GM19397 (cell line): ENCODE results near the gene SIK1.
"Not testable (repeated sequence)": the region's sequence is repeated elsewhere in the genome, so short reads cannot be mapped to it uniquely, and the experiment has no call there.

Source experiments
- ATAC-seq: cut with Tn5 transposase; IDR thresholded peaks from one replicate; pipeline ENCODE4 v1.9.1; 2021; ENCODE audit warnings: mild to moderate bottlenecking, moderate library complexity; ENCODE audit not compliant: unreplicated experiment

SIK1 gene

DNA sequence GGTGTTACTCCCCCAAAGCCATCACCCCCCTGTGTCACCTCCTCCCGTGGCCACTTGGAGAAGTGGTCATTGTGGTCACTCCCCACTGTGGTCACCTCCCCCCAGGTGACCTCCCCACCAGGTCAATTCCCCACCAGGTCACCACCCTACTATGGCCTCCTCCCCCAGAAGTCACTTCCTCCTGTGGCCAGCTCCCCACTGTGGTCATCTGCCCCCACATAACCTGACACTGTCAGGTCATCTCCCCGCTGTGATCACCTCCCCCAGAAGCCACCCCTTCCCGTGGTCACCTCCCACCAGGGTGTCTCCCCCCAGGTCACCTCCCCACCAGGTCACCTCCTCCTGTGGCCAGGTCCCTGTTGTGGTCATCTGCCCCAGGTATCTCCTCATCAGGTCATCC, 28.9 kb downstream of the SIK1 start:
- not testable (repeated sequence) for ATAC-seq

DNA sequence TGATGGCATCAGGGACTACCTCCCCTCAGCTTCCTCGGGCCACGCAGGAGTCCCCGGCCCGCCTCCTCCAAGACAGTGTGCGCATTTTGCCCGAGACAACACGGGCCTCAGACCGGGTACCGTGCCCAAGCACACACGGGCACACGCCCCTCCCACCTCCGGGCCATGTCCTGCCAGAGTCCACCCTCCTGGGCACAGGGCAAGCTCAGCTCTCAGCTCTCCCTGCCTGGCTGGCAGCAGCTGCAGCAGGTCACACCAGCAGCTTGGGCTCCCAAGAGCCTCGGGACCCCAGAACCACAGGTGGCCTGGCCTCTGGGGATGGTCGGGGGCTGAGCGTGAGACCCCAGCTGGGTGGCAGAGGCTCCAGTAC, 29.5 kb downstream of the SIK1 start:
- not testable (repeated sequence) for ATAC-seq

DNA sequence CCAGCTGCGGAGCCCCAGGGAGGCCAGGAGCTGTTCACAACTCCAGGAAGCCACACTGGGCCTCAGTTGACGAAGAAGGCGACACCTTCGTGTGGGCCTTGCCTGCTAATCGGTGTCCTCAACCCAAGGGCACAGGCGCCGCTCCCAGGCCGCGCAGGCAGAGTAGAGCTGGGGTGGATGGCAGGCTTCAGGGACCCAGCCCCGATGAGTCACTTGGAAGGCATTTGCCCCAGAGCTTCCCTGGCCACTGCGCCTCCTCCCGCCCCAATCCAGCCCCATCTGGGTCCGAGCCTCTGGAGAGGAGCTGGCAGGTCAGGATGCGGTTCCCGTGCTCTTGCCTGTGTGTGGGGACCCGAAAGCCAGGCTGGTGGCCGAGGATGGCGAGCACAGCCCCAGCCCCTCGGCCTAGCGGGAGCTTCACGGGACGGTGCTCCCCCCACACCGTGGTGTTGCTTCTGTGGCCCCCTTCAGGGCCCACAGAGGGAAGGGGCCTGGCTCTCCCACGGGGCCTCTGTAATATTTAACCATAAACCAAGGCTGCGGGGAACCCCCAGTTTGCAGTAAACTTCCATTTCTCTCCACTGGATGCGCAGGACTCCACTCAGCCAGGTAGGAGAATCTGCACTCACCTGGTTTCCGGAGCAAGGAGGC, 30.0 kb downstream of the SIK1 start:
- ATAC-seq = not testable (repeated sequence)

DNA sequence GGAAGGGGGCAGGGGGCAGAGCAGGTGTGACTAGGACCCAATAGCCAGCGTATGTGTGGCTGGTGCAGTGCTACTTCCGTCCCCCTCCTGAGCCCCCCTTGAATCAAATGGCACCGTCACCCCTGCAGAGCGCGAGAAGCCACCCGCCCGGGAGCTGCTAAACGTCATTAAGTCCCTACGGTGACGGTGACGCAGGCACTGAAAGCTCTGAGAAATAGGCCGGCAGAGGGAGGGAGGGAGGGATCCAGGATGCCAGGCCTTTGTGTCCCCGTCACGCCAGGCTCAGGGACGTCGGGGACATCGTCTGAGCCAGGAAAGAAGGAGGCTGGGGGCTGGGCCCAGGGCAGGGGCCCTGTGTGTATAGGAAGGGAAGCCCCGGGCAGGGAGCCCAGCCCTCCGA, 43.6 kb downstream of the SIK1 start:
- ATAC-seq = not testable (repeated sequence)

DNA sequence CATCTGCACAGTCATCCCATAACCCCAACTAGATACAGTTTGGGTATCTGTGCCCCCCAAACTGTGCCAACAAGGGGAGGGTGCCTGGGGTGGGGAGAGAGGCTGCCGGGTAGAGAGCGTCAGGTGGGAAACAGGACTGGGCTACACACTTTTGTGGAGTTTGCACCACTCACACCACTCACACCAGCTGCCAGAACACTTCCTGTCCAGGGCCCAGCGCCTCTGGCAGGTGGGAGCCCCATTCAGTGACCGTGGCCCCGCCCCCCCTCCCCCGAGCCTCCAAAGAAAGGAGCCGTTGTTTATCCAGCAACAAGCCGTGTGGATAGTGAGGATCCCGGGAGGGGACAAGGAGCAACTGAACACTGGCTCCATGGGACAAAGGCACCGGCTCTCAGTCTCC, 44.0 kb downstream of the SIK1 start:
- ATAC-seq = not testable (repeated sequence)

DNA sequence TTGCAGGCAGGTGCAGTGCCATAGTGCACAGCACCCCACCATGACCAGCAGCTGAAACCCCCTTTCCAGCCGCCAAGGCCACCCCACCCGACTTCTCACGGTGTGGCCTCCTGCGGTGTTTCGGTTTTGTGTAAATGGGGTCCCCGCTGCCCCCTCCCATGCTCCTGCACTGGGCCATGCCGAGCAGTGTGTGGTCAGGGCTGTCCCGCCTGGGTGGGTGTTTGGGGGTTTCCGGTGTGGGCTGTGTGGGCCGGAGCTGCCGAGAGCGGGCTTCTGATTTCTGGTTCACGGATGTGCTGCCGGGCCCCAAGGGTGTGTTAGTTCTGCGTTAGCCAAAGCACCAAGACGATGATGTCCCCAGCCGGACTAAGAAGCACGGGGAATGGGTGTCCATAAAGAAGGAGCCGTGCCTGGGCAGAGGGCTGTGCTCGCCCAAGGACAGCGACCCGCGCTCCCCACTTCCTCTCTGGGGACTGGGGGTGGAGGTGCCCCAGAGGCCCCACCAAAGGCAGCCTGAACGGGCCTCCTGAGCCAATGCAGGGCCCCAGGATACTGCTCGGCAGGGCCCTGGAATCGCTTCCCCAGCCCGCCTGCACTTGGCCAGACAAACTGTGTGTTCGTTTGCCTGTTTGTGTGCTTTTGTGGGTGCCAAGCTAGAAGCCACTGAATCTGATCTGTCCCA, 45.9 kb downstream of the SIK1 start:
- not testable (repeated sequence) for ATAC-seq

DNA sequence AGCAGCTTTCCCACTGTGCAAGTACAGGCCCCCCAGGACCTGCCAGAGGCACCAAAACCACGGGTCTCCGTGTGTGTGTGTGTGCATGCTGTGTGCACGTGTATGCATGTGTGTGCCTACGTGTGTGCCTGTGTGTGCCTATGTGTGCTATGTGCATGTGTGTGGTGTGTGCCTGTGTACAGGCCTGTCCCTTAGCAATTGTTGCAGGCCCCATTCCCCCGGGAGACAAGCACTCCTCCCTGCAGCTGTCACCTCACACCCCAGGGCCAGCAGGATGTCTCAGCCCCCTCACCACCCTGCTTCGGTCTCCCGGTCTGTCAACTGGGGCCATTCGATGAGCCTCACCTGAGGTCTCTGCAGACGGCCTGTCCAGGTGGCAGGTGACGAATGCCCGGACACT, 46.6 kb downstream of the SIK1 start:
- not testable (repeated sequence) for ATAC-seq

DNA sequence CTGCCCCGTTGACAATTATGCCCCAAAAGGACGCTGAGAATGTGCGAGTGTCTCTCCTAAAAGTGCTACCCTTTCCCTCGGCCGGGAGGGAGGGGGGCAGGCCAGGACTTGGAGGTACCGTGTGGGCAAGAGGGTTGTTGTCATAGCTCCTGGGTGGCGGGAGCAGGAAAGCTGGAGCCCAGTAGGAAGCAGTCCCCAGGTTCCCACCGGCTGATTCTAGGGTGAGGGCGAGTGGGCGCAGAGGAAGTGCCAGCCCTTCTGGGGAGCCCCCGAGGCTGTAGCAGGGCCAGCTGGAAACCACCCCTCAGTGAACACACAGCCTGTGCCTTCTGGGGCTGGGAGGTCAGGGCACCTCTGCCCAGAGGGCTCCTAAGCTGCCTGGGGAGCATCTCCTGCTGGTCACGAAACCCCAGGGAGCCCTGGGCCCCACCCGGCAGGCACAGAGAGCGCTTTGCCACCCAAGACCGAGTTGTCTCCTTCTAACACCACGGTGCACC, 47.3 kb downstream of the SIK1 start:
- not testable (repeated sequence) for ATAC-seq

DNA sequence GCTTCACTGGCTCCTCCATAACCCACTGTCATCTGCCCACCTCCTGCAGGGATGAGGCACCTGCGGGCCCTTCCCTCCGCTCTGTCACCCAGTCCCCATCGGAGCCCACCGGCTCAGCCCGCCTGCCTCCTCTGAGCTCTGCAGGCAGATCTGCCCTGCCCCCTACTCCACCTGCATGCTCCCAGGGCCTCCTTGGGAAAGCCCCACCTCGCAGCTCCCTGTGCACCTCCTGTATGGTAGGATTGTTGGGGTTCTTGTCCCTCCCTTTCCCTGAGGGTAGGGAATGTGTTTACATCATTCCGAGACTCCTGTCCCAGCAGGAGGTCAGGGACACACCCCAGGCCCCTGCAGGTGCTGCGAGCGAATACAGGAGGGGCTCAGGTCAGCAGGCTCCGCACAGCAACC, 50.5 kb downstream of the SIK1 start:
- ATAC-seq = no peak

DNA sequence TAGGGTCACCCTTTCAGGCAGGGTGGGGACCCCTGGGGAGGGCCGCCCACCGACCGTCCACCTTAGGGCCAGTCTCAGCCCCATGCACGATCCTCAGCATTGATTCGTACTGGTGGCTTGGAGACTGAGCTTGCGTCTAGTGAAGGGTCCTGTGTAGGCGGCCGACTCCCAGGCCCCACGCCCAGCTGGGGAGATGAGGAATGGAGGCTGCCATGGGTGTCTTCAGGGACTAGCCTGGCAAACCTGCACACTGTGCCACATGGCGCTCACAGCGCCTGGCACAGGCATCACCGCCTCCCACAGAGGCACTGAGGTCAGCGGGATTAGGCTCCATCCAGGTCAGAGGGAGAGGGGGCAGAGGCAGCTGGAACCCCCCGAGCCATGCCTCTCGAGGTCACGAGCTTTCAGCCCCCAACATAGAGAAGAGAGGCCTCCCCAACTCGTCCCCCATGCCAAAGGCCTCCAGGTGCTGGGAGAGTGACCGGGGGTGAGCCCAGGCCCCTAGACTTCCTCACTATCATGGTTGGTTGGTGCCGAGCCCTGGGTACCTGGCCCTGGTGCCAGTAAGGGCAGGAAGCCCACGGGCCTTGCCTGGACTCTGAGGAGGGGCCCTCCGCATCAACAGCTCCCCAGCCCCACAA, 51.0 kb downstream of the SIK1 start:
- ATAC-seq = no peak

DNA sequence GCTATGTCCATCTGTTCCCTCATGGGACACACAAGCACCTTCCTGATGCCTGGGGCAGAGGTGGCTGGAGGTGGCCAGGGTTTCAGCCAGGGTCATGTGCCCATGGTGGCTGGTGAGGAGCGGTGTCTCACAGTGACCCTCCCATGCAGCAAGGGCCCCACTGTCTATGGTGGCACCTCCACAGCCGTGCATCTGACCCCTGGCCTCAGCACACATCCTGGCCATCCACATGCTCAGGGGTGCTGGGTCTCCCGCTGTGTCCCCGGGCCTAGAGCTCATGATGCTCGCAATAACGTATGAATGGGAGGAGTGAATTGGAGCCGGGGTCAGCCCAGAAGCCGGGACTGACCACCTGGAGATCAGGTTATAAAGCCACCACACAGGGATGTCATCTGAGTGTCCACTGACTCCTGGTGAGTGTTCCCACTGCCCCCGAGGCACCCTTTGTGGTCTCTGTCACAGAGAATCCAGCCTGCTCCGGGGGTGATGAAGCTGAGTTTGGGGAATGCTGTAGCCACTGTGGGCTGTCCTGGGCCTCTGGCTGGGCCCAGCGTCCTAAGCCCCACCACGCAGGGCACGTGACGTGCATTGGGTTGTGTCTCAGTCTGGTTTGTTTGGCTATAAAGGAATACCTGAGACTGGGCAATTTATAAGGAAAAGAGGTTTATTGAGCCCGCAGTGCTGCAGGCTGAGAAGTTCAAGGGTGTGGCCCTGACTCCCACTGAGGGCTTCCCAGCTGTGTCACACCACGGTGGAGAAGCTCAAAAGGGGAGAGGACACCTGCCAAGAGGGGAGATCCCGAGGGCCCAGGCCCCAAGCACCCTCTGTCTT, 51.7 kb downstream of the SIK1 start:
- ATAC-seq = no peak

DNA sequence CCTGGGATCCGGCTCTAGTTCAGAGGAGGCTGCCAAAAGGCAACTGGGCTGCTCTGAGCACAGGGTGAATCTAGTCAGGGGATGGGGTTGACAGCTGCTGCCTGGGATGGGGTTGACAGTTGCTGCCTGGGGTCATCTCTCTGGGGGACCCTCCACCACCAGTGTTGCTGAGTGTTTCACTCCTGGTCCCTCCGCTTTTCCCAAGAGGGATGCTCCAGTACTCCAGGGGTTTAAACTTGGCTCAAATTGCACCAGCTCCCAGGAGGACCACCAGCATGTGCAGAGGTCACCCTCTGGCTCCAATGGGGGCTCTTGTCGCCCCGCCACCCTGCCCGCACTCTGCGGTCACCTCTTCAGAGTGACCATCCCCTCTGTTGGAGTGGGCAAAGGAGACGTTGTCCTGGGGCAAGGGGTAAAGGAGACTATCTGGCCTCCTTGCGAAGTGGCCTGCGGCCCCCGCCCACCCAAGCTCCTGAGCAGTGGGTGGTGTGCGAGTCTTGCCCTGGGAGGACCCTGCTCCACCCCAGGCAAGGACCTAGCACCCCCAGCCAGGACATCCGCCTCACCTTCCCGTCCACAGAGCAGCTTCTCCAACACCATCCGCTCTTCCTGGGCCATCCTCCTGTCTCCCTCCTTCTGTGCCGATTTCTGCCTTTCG, 52.6 kb downstream of the SIK1 start:
- no peak for ATAC-seq

DNA sequence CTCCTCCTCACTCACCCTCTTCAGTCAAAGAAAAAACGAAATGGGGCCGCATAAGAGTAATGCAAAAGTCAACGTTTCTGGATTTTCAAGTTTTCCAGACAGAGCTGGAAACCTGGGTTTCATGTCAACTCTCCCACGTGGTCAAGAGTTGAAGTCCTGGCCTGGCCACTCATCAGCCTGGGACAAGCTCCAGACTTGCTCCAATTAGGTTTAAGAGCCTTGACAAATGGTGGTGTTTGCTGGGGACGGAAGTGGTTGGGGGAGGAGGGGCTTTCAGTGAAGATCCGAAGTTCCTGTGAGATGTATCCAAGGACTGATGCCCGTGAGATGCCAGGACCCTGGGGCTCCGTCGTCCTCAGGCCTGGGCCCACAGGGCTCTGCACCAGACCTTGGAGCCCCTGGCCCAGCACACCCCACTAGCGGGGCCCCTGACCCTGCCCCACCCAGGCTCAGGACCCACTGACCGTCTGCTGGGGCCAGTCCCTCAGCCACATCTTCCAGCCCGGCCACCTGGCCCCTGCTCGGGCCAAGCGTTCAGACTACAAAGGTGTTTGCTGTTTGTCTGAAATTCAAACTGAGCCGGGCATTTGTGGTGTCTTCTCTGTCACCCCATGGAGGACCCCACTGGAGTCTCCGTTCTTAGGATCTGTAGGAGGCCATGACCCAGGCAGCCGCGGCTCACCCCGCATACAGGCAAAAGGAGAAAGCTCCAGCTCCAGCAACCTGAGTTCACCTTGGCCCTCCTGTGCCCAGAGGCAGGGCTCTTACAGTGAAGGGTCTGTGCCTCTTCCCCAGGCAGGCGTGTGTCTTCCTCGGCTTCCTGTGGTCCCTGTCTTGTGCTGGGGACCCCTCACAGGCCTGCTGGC, 53.3 kb downstream of the SIK1 start:
- no peak for ATAC-seq

DNA sequence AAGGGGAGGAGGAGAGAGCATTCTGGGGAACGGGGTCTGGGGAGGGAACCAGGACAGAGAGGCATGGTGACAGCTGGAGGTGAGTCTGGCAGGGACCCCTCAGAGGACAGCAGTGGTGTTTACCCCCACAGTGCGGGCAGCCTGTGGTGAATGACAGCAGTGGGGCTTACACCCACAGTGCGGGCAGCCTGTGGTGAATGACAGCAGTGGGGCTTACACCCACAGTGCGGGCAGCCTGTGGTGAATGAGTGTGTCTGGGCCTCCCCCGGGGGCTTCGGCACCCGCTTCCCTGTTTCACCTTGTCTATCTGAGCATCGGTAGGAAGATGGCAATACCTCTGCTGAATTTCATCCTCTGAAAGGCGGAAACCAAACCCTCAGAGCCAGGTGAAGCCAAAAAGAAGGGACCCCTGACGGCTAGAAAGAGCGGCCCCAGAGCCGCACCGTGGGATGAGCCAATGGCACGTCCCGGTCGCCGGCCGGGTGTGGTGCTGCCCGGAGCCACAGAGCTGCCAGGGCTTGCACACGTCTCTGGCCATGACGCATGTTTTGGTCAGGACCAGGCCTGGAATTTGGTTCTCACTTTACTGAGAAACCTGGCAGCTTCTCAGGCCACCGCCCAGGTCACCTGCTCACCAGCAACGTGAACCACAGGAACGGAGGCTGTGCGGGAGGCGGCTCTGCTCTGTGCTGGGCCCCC, 54.1 kb downstream of the SIK1 start:
- no peak for ATAC-seq

DNA sequence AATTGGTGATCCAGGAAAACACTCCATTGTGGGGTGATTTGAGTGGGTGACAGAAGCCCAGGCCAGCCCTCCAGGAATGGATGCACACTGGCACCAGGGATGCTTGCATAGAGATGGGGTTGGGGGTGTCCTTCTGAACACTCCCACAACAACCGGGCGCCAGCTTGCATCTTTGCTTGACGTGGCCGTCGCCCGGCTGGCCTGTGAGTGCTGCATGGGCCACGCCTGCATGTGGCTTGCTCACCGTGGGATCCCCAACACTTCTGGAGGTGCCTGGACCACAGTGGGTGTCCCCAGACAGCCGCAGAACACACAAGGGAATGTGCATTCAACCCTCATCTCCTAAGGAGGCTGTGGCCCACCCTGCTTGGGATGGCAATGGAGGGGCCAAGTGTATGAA, 55.1 kb downstream of the SIK1 start:
- ATAC-seq = no peak

DNA sequence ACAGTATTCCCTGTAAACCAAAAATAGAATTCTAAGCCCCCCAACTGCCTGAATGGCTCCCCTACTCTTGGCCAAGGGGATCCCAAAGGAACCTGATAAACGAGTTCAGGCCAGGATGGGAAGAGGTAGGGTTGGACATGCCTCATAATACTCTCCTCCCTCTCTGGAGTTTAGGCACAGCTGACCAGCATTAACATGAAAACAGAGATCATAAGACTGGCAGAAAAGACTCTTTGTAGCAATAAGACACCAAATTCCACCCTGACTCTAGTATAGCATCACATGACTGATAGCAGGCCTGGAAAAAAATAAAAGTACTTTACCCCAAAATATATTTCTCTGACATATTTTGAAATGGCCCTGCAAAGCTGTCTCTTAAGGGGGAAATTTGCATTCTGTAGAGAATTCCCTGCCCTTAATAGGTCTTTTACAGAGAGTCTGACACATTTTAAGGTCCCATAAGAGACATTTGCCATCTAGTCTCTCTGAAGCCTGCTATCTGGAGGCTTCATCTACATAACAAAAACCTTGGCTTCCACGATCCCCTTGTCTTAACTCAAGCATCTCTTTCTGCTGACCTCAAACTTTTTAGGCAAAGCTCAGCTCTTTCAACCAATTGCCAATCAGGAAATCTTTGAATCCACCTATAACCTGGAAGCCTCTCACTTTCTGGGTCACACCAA, 55.9 kb downstream of the SIK1 start:
- no peak for ATAC-seq

DNA sequence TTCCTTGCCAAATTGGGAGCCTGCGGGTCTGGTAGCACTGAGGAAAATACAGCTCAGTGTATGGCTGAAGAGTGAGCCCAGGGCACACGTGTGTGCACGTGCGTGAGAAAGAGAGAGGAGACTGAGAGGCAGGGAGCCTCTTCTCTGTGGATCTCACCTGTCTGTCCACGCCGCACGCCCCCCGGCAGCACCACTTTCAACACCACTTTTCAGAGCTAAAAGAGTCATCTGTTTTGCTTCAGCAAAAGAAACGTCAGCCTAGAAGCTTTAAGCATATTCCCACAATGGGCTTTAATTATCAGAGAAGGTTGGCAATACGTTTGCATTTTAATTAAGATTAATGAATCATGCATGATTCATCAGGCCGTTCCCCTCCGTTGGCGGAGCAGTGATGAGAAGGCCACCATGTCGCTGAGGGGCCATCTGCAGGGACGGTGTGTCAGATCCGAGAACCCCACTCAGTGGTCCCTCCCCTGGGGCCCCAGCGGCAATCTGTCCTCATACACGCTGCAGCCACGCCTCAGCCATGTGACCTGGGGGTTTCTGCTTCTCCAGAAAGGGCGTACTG, 56.8 kb downstream of the SIK1 start:
- ATAC-seq = no peak

DNA sequence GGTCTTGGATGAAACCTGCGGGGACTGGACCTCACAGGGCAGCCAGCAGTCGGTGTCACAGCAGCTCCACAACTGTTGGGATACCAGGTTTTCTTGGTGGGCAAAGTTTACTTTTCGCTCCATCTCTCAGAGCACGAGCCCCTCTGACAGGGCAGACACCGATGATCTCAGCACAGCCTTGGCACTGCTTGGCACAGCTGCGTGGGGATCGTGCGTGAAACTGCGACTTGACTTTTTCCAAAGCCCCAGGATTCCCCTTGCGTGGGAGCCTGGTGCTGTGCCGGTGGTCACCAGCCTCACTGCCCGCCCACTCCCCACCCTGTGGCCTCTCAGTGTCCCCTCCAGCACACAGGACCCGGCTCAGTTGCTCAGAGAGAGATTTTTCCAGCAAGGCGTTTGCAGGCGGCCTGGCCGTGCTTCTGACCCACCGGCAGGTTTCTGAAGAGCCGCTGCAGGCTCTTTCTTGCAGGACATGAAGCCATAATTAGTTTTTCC, 57.3 kb downstream of the SIK1 start:
- ATAC-seq = no peak
